ENCODE results near the gene RUNX1. TPM values are rescaled to one million over a fixed set of nuclear protein-coding genes. Genes with fewer than 3 reads are reported as not detected.
A peak's percentile ranks its signal among the peaks of the same experiment; 100 is the strongest.

The RUNX1 gene
- total and polyA plus RNA-seq, 2 of the 13 experiments (the other 11 are each of a cell fraction or from before 2014, with no cell fraction given) = 5.4 to 6.4 TPM

DNA sequence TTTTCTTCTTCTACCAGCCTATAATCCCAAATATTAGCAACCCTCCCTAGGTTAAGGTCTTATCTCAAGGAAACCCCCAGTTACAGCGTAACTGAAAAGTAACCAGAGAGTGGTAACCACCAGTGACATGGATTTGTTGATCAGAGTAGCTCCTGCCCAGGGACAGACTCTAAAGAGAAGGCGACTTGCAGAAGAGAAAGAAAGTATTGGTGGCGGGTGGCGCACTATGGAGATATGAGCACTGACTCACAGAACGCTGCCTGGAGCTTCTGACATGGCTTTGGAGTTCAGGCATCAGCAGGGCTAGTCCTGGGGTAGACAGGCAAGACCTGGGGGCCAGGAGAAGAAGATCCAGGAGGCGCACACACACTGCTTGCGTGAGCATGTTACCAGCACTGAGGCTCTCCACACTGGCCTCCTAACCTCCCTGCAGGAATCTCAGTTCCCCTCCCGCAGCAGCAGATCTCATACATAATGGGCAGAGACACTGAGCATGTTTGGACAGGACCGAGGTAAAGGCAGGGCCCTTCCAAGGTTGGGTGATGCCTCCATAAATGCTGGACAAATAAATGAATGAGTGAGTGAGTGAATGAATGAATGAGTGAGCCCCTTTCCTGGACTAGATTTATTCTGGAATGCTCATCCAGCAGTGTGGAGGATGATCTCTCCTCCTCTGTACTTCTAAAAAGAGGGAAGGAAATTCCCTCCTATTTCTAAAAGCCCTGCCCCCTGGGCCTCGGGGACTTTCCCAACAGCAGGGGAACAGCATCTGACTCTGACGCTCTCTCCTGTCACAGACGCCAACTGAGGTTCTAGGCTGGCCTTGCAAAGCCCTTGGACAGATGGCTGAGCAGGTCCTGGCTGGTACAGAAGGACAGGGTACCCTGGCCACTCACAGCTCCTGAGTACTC lies 204.8 kb downstream of the RUNX1 start (continued):
- TF ChIP-seq SP140L (CRISPR knock-in tag; IDR thresholded peaks at IDR 0.05; ENCODE audit: borderline replicate concordance) (no peak), GATAD1 (CRISPR knock-in tag; IDR thresholded peaks at IDR 0.05) (no peak), ZNF24 (IDR thresholded peaks at IDR 0.05) (0 out of 2 replicates have a peak, but pooled peaks have one; percentile 21)

DNA sequence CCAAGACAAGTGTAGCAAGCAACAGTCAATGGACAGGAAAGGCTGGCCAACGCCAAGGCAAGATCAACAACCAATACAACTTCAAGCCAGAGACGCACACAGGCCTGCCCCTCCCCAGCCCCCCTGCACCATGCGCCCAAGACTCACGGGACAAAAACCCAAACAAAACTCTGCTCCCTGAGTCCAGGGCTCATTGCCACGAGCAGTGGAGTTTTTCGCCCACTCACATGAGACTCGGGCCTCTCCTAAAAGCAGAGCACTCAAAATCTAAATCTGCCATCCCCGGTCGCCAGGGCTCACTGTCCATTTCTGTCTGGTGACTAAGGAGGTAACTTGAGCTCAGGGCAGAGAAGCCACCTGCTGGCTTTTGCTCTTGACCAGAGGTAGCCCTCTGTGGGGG lies 205.5 kb downstream of the RUNX1 start:
- ChIA-PET POLR2A (no interaction called here), CTCF (ENCODE audit: low intra/inter-chr PET ratio, low total read pairs) (no interaction called here)
- Histone ChIP-seq H3K4me2 (ENCODE audit: low read depth, low read length) (no peak overlapping the region), H3K9me3 (ENCODE audit: low read length) (no peaks in the 10 kb centered on the region), H3K79me2 (ENCODE audit: insufficient read depth, low read length) (peaks cover 11% of the 10 kb centered on the region), H2AFZ (ENCODE audit: low read length) (no peak overlapping the region), H3K9ac (ENCODE audit: insufficient read depth, low read depth, low read length) (no peak overlapping the region), H3K36me3 (replicated peaks in 1 of 2; ENCODE audit: control insufficient read depth in 1 of 2, insufficient read depth in 2 of 2, low read length in 2 of 2) (peaks cover 12 to 62% of the 10 kb centered on the region in 2 experiments; a peak in 4 of 5 replicates), H3K27ac (ENCODE audit: extremely low read length, insufficient read depth, low read length) (no peak overlapping the region), H3K4me3 (replicated peaks in 1 of 3; ENCODE audit: insufficient read depth in 1 of 3, low read depth in 2 of 3, low read length in 3 of 3) (no peak overlapping the region), H4K20me1 (ENCODE audit: insufficient read depth, low read length) (no peaks in the 10 kb centered on the region), H3K27me3 (ENCODE audit: control insufficient read depth in 1 of 2, insufficient read depth in 2 of 2, low read length in 2 of 2) (no peaks in the 10 kb centered on the region), H3K4me1 (ENCODE audit: insufficient read depth, low read length) (peaks cover 26% of the 10 kb centered on the region)
- intact Hi-C loops (cut with micrococcal nuclease; ENCODE audit: unreplicated experiment) (no loop called here), in situ Hi-C loops (cut with HindIII; ENCODE audit: extremely low pct_ligation_motif_present, low pct_unique_long_range_greater_than_20kb) (no loop called here)
- BruUV-seq (replicated peaks) = no TSS peak
- DNase-seq (ENCODE audit: low spot score) = no peak
- TF ChIP-seq ATAD3A (CRISPR knock-in tag; IDR thresholded peaks at IDR 0.05) (no peak), ZNF570 (CRISPR knock-in tag; IDR thresholded peaks at IDR 0.05; ENCODE audit: borderline replicate concordance) (no peak), GTF2F1 (IDR thresholded peaks at IDR 0.05; ENCODE audit: low read length) (no peak), NCOA1 (CRISPR knock-in tag; IDR thresholded peaks at IDR 0.05) (no peak), KAT2B (IDR thresholded peaks at IDR 0.05; ENCODE audit: borderline replicate concordance, low read depth, low read length) (no peak), NFYB (CRISPR knock-in tag; IDR thresholded peaks at IDR 0.05) (no peak), CAMTA2 (CRISPR knock-in tag; IDR thresholded peaks at IDR 0.05; ENCODE audit: borderline replicate concordance) (no peak), ZNF343 (CRISPR knock-in tag; IDR thresholded peaks at IDR 0.05) (no peak), ZNF256 (CRISPR knock-in tag; conservative IDR thresholded peaks at IDR 0.05) (no peak)
- TF ChIP-seq, protein P1, sequence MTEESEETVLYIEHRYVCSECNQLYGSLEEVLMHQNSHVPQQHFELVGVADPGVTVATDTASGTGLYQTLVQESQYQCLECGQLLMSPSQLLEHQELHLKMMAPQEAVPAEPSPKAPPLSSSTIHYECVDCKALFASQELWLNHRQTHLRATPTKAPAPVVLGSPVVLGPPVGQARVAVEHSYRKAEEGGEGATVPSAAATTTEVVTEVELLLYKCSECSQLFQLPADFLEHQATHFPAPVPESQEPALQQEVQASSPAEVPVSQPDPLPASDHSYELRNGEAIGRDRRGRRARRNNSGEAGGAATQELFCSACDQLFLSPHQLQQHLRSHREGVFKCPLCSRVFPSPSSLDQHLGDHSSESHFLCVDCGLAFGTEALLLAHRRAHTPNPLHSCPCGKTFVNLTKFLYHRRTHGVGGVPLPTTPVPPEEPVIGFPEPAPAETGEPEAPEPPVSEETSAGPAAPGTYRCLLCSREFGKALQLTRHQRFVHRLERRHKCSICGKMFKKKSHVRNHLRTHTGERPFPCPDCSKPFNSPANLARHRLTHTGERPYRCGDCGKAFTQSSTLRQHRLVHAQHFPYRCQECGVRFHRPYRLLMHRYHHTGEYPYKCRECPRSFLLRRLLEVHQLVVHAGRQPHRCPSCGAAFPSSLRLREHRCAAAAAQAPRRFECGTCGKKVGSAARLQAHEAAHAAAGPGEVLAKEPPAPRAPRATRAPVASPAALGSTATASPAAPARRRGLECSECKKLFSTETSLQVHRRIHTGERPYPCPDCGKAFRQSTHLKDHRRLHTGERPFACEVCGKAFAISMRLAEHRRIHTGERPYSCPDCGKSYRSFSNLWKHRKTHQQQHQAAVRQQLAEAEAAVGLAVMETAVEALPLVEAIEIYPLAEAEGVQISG (CRISPR knock-in tag; IDR thresholded peaks at IDR 0.05) = no peak
- TF ChIP-seq, protein P2, sequence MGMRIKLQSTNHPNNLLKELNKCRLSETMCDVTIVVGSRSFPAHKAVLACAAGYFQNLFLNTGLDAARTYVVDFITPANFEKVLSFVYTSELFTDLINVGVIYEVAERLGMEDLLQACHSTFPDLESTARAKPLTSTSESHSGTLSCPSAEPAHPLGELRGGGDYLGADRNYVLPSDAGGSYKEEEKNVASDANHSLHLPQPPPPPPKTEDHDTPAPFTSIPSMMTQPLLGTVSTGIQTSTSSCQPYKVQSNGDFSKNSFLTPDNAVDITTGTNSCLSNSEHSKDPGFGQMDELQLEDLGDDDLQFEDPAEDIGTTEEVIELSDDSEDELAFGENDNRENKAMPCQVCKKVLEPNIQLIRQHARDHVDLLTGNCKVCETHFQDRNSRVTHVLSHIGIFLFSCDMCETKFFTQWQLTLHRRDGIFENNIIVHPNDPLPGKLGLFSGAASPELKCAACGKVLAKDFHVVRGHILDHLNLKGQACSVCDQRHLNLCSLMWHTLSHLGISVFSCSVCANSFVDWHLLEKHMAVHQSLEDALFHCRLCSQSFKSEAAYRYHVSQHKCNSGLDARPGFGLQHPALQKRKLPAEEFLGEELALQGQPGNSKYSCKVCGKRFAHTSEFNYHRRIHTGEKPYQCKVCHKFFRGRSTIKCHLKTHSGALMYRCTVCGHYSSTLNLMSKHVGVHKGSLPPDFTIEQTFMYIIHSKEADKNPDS (CRISPR knock-in tag; IDR thresholded peaks at IDR 0.05) = no peak
- TF ChIP-seq, protein P3, sequence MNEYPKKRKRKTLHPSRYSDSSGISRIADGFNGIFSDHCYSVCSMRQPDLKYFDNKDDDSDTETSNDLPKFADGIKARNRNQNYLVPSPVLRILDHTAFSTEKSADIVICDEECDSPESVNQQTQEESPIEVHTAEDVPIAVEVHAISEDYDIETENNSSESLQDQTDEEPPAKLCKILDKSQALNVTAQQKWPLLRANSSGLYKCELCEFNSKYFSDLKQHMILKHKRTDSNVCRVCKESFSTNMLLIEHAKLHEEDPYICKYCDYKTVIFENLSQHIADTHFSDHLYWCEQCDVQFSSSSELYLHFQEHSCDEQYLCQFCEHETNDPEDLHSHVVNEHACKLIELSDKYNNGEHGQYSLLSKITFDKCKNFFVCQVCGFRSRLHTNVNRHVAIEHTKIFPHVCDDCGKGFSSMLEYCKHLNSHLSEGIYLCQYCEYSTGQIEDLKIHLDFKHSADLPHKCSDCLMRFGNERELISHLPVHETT (CRISPR knock-in tag; conservative IDR thresholded peaks at IDR 0.05) = no peak
- 94% methylated on average over 9 of the region's 9 CpGs for WGBS (ENCODE audit: low lambda C conversion rate)
- FAIRE-seq = no peak
- no peak for ATAC-seq

All from HepG2 (cell line).